BE2C (cell line): ENCODE measurements around the gene IFITM10.

Experiments used
- DNase-seq: peaks from one replicate; pipeline ENCODE4 v3.0.0-alpha.2; 2020
- H3K27me3 ChIP-seq: fragments of 250-450 bp; sonication (Bioruptor Pico); 2 replicates; pipeline ENCODE4 v1.5.1; 2020; ENCODE audit warnings: mild to moderate bottlenecking
- H3K36me3 ChIP-seq: fragments of 250-450 bp; sonication (Bioruptor Pico); 2 replicates; pipeline ENCODE4 v1.5.1; 2020; ENCODE audit warnings: mild to moderate bottlenecking
- H3K4me1 ChIP-seq: fragments of 250-450 bp; sonication (Bioruptor Pico); 2 replicates; pipeline ENCODE4 v1.5.1; 2020
- H3K4me3 ChIP-seq: 2 replicates; pipeline ENCODE4 v1.5.1; 2011; ENCODE audit warnings: low read depth, low read length
- H3K9me3 ChIP-seq: fragments of 250-450 bp; sonication (Bioruptor Pico); 2 replicates; pipeline ENCODE4 v1.5.1; 2020
- TF ChIP-seq, protein P1 (sequence below): IDR thresholded peaks from 2 replicates; pipeline ENCODE4 v1.5.1; 2012; ENCODE audit warnings: mild to moderate bottlenecking, low read depth, low read length

The IFITM10 gene

DNA sequence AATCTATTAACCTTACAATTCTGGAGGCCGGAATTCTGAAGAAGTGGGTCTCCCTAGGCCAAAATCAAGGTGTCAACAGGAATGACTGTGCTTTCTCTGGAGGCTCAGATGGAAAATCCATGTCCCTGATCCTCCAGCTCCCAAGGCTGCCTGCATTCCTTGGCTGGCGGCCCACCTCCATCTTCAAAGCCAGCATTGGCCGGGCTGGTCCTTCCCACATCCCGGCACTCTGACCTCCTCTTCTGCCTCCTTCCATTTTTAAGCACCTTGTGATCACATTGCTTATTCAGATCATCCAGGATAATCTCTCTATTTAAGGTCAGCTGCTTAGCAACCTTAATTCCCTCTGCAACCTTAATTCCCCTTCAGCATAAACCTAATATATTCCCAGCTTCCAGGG, 36.1 kb upstream of the IFITM10 start:
- H3K4me3 ChIP-seq: no peak overlapping the region
- no peaks in the 10 kb centered on the region for H3K36me3 ChIP-seq
- no peaks in the 10 kb centered on the region for H3K27me3 ChIP-seq
- DNase-seq: no peak
- TF ChIP-seq, protein P1, sequence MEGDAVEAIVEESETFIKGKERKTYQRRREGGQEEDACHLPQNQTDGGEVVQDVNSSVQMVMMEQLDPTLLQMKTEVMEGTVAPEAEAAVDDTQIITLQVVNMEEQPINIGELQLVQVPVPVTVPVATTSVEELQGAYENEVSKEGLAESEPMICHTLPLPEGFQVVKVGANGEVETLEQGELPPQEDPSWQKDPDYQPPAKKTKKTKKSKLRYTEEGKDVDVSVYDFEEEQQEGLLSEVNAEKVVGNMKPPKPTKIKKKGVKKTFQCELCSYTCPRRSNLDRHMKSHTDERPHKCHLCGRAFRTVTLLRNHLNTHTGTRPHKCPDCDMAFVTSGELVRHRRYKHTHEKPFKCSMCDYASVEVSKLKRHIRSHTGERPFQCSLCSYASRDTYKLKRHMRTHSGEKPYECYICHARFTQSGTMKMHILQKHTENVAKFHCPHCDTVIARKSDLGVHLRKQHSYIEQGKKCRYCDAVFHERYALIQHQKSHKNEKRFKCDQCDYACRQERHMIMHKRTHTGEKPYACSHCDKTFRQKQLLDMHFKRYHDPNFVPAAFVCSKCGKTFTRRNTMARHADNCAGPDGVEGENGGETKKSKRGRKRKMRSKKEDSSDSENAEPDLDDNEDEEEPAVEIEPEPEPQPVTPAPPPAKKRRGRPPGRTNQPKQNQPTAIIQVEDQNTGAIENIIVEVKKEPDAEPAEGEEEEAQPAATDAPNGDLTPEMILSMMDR: no peak
- no peaks in the 10 kb centered on the region for H3K4me1 ChIP-seq
- no peaks in the 10 kb centered on the region for H3K9me3 ChIP-seq

DNA sequence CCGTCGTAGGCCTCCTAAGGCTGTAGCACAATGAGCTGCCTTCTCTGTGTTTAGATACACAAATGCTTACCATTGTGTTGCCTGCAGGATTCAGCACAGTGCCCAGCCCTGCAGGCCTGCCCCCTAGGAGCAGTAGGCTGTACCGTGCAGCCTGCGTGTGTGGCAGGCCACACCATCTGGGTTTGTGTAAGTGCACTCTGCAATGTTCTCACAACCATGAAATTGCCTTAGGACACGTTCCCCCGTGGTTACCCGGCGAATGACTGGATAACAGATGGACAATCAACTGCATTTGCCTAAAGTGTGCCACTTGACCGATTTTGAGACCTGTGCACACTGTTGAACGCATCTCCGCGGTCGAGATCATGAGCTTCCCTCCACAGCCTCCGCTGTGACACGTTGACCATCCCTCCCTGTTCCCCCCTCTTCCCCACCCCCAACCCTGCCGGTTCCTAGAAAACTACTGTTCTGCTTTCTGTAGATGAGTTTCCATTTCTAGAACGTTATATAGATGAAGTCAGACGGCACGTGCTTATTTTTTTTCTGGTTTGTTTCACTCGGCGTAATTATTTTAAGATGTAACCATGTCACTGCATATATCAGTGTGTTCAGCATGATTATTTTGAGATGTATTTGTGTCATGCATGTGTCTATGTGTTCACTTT, 35.5 kb upstream of the IFITM10 start:
- no peak for DNase-seq
- H3K27me3 ChIP-seq: no peaks in the 10 kb centered on the region

DNA sequence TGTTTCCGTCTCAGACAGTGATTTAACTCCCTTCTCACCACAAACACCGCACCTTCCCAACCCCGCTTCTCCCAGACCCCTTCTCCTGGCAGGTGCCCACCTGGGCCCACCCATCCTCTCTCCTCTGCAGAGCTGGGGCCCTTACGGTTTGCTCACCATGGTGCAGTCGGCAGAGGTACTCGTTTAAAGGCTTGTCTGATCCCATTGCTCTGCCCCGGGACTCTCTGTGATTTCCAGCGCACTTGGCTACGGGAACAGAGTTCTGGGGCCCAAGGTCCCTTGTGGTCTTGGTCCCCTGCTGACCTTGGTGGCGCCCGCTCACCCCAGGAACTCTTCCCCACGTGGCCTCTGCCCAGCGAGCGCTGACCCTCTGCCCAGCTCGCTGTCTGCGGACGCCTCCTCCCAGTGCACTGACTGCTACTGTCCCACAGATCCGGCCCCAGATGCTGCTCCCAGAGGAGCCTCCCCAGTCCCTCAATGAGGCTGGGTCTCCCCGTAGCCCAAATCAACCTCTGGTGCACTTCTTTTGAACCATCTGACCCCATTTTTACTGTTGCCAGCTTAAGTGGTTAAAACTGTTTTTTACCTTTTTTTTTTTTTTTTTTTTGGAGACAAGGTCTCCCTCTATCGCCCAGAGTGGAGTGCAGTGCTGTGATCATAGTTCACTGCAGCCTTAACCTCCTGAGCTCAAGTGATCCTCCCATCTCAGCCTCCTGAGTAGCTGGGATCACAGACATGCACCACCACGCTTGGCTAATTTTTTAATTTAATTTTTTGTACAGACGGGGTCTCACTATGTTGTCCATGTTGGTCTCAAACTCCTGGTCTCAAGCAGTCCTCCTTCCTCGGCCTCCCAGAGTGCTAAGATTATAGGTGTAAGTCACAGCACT, 34.6 kb upstream of the IFITM10 start:
- Histone ChIP-seq H3K27me3 (no peaks in the 10 kb centered on the region), H3K36me3 (no peaks in the 10 kb centered on the region), H3K9me3 (no peaks in the 10 kb centered on the region), H3K4me1 (no peaks in the 10 kb centered on the region), H3K4me3 (no peak overlapping the region)
- TF ChIP-seq, protein P1: no peak
- DNase-seq: no peak

More for the DNA sequence above, 35.5 kb upstream of the IFITM10 start:
- TF ChIP-seq, protein P1: no peak
- H3K36me3 ChIP-seq: no peaks in the 10 kb centered on the region
- H3K4me3 ChIP-seq: no peak overlapping the region
- H3K9me3 ChIP-seq: no peaks in the 10 kb centered on the region
- H3K4me1 ChIP-seq: no peaks in the 10 kb centered on the region

DNA sequence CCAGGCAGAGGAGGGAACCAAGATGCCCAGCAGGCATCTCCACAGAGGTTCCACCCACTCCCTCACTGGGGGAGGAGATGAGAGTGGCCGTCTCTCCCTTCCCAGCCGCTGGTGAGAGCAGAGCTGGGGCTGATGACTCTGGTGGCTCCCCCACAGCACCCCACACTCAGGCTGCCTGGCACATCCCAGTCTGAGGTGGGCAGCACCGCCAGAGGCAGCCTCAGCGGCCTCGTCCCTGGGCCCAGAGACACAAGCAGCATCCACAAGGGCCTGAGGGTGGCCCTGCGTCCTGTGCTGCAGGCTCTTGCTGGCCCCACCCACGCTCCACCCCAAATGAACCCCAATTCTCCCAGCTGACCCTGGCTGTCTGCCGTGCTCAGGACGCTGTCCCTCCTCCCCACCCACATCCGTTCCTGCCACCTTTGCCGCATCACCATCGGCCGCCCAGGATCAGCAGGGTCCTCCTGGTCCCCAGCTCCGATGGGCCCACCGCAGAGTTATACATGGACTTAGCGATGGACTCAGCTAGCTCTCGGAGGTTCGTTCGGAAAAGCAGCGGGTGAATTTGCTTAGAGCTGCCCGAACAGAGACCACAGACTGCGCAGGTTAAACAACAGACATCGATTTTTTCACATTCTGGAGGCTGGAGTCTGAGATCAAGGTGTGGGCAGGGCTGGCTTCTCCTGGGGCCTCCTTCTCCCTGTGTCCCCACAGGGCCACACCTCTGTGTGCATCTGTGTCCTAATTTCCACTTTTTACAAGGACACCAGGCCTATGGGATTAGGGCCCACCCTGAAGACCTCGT, 33.5 kb upstream of the IFITM10 start:
- no peaks in the 10 kb centered on the region for H3K27me3 ChIP-seq
- H3K9me3 ChIP-seq: no peaks in the 10 kb centered on the region
- no peak overlapping the region for H3K4me3 ChIP-seq
- H3K4me1 ChIP-seq: no peaks in the 10 kb centered on the region
- no peaks in the 10 kb centered on the region for H3K36me3 ChIP-seq
- no peak for DNase-seq
- TF ChIP-seq, protein P1: no peak

DNA sequence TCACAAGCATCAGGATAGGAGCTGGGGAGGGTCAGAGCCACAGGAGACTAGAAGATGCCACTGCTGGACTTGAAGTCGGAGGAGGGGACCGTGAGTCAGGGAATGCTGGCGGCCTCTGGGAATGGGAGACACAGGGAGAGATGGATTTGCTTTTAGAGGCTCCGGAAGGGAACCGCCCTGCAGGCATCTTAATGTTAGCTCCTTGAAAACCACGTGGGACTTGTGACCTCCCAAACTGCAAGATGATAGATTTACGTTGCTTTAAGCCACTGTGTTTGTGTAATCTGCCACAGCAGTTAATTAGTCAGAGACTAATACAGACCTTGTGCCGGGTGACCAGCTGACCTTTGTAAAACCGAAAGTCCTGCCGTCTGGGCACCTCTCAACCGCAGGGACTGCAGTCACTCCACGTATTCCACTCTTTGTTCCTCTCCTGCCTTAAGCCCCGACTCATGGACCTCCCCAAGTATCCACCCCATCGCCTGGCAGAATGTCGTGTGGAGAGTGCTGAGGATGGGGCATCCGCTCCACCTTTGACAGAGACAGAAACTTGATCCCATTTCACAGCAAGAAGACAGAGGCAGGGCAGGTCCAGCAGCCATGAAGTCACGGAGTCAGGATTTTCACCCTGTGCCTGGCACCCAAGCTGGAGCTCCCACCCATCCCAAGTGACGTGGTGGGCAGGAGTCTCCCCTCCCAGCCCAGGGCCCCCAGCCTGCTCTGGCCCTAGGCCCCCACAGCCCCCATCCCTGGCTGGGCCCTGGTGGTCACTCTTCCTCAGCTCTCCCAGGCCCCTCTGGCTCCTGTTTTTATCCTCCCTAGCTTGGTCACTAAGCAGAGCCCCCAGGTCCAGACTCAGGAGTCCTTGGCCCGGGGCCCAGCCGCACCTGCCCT, 32.7 kb upstream of the IFITM10 start:
- Histone ChIP-seq H3K36me3 (no peaks in the 10 kb centered on the region), H3K9me3 (no peaks in the 10 kb centered on the region), H3K4me1 (no peaks in the 10 kb centered on the region), H3K4me3 (no peak overlapping the region), H3K27me3 (no peaks in the 10 kb centered on the region)
- no peak for DNase-seq
- TF ChIP-seq, protein P1: no peak
